CD4-positive, CD25-positive, alpha-beta regulatory T cell (primary cell): Measurements from ENCODE around the gene ADCY7. TPM values are rescaled to one million over a fixed set of nuclear protein-coding genes. Genes with fewer than 3 reads are reported as not detected.
A peak's percentile ranks its signal among the peaks of the same experiment; 100 is the strongest.

ENCODE experiments used
- ATAC-seq, 2 donors: fragments of 150-1000 bp; cut with Tn5 transposase; one replicate each; pipeline ENCODE4 v1.10.0; 2021; ENCODE audit warnings: low read depth in 2 of 2, moderate number of reproducible peaks in 2 of 2, moderate library complexity in 1 of 2
- DNase-seq, 3 donors: peaks; one replicate each; pipeline versions ENCODE4 v3.0.0 to v3.0.0-alpha.2; 2012 to 2022; ENCODE audit warnings: mixed read lengths in 1 of 3
- H3K27ac ChIP-seq: one replicate; pipeline ENCODE4 v1.7.0; 2013; ENCODE audit warnings: mild to moderate bottlenecking, low read length; ENCODE audit not compliant: insufficient read depth, poor library complexity, severe bottlenecking
- H3K27me3 ChIP-seq: one replicate; pipeline ENCODE4 v1.7.0; 2013; ENCODE audit warnings: low read length; ENCODE audit not compliant: control insufficient read depth, insufficient read depth
- H3K36me3 ChIP-seq: one replicate; pipeline ENCODE4 v1.7.0; 2013; ENCODE audit warnings: mild to moderate bottlenecking, low read length, moderate library complexity; ENCODE audit not compliant: control insufficient read depth, insufficient read depth
- H3K4me1 ChIP-seq: 2 replicates; pipeline ENCODE4 v1.7.0; 2013; ENCODE audit warnings: mild to moderate bottlenecking, low read length; ENCODE audit not compliant: insufficient read depth, control insufficient read depth, poor library complexity, severe bottlenecking
- H3K4me3 ChIP-seq: one replicate; pipeline ENCODE4 v1.7.0; 2013; ENCODE audit warnings: low read depth, mild to moderate bottlenecking, low read length, moderate library complexity
- H3K9me3 ChIP-seq, 2 experiments: 1 replicate in 1 of 2; 2 replicates in 1 of 2; pipeline ENCODE4 v1.7.0; 2013; ENCODE audit warnings: low read length in 2 of 2, mild to moderate bottlenecking in 1 of 2, moderate library complexity in 1 of 2; ENCODE audit not compliant: control insufficient read depth in 2 of 2
- H3K27ac Mint-ChIP-seq, 3 donors: one replicate each; pipeline ENCODE4 v1.8.0; 2020 to 2022; ENCODE audit warnings: mild to moderate bottlenecking in 3 of 3, mixed read lengths in 3 of 3, moderate library complexity in 2 of 3
- H3K27me3 Mint-ChIP-seq: one replicate; pipeline ENCODE4 v1.8.0; 2022; ENCODE audit warnings: mild to moderate bottlenecking, mixed read lengths
- H3K36me3 Mint-ChIP-seq: one replicate; pipeline ENCODE4 v1.8.0; 2020; ENCODE audit warnings: mixed read lengths
- H3K4me1 Mint-ChIP-seq, 4 donors: one replicate each; pipeline ENCODE4 v1.8.0; 2020 to 2022; ENCODE audit warnings: mixed read lengths in 4 of 4, mild to moderate bottlenecking in 1 of 4
- H3K4me3 Mint-ChIP-seq, 4 donors: one replicate each; pipeline ENCODE4 v1.8.0; 2020 to 2022; ENCODE audit warnings: mild to moderate bottlenecking in 4 of 4, mixed read lengths in 4 of 4, moderate library complexity in 3 of 4
- H3K9me3 Mint-ChIP-seq, 7 donors: one replicate each; pipeline ENCODE4 v1.8.0; 2020 to 2022; ENCODE audit warnings: mixed read lengths in 7 of 7, mild to moderate bottlenecking in 3 of 7, moderate library complexity in 2 of 7
- polyA plus RNA-seq, 4 donors: library from polyadenylated mRNA; unstranded; fragments of 300-500 nt; fragmentation: Illumina TruSeq; gene quantifications; one replicate each; pipeline ENCODE4 v1.2.3, GENCODE V29; 2021
- total RNA-seq: library from RNA; stranded (reverse); gene quantifications from one replicate; pipeline ENCODE4 v1.2.3, GENCODE V29; 2022

The ADCY7 gene
- total and polyA plus RNA-seq, 5 donors from 2014 or later: 33.1 to 233 (median 50.2) TPM

DNA sequence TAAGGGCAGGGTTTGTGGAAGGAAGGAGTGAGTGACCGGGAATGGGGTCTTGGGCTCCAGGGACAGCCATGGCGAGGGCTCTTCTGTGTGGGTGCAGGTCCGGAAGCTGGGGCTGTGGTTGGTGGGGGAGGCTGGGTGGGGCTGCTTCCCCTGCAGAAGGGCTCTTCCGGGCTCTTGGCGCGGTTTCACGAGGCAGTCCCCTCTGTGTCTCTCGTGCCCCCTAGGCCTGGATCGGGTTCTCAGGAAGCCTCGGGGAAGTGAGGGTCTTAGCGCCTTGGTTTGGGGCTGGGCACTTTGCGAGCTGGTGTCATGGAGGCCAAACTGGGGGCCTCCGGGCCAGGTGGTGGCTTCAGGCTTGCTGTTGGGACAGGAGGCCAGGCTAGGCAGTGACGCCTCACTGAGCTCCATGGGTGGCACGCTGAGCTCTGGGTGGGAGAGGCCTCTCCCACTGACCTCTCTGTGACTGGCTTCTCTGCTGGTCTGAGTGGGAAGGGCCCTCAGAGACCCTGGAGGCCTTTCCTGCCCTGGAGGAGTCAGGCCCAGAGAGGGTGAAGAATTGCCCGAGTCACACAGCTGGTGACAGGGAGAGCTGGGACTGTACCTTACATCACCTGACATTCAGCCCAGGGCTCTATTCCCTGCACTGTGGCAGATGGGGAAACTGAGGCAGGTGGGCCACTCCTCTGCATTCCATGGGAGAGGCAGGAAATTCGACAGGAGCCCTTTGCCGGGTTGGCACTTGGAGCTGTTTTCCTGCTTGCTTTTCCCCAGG is 8.2 kb downstream of the ADCY7 start:
- H3K4me1 ChIP-seq: peaks cover 99% of the 10 kb centered on the region
- Mint-ChIP-seq H3K9me3 (no peaks in the 10 kb centered on the region), H3K4me1 (peaks cover 15 to 99% (median 69%) of the 10 kb centered on the region in 4 donors), H3K27me3 (no peaks in the 10 kb centered on the region), H3K27ac (peak overlapping the region; percentile 98 to 99 (median 99)), H3K36me3 (peaks cover 19% of the 10 kb centered on the region), H3K4me3 (peak overlapping the region; percentile 90 to 98 (median 96))
- H3K27me3 ChIP-seq: no peaks in the 10 kb centered on the region
- DNase-seq: peak; percentile 47 to 89 (median 66)
- peak overlapping the region; percentile 88 for H3K27ac ChIP-seq
- H3K4me3 ChIP-seq: peak overlapping the region; percentile 64
- ATAC-seq: peak; percentile 77 to 80
- no peaks in the 10 kb centered on the region for H3K9me3 ChIP-seq
- no peaks in the 10 kb centered on the region for H3K36me3 ChIP-seq

DNA sequence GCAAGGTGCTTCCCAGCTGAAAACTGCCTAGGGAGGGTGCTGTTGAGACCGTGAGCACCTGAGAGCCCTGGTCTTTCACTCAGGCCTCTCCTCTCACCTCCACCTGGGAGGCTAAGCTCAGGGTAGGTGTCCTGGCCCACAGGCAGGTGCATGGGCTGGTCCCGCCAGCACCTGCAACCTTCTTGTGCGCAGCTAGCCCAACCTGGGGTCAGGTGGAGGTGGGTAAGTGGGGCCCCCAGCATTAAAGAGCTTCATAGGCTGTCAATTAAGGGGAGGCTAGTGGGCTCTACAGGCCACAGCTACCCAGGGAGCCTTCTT is 8.7 kb downstream of the ADCY7 start:
- Mint-ChIP-seq H3K36me3 (peaks cover 21% of the 10 kb centered on the region), H3K27ac (peak overlapping the region; percentile 98 to 99 (median 99)), H3K4me3 (peak overlapping the region; percentile 90 to 98 (median 96)), H3K4me1 (peaks cover 20 to 99% (median 69%) of the 10 kb centered on the region in 4 donors), H3K9me3 (no peaks in the 10 kb centered on the region), H3K27me3 (no peaks in the 10 kb centered on the region)
- ATAC-seq (no peak), DNase-seq (no peak)
- Histone ChIP-seq H3K27ac (peak overlapping the region; percentile 88), H3K4me1 (peaks cover 99% of the 10 kb centered on the region), H3K4me3 (peak overlapping the region; percentile 61), H3K36me3 (no peaks in the 10 kb centered on the region), H3K27me3 (no peaks in the 10 kb centered on the region), H3K9me3 (no peaks in the 10 kb centered on the region)

DNA sequence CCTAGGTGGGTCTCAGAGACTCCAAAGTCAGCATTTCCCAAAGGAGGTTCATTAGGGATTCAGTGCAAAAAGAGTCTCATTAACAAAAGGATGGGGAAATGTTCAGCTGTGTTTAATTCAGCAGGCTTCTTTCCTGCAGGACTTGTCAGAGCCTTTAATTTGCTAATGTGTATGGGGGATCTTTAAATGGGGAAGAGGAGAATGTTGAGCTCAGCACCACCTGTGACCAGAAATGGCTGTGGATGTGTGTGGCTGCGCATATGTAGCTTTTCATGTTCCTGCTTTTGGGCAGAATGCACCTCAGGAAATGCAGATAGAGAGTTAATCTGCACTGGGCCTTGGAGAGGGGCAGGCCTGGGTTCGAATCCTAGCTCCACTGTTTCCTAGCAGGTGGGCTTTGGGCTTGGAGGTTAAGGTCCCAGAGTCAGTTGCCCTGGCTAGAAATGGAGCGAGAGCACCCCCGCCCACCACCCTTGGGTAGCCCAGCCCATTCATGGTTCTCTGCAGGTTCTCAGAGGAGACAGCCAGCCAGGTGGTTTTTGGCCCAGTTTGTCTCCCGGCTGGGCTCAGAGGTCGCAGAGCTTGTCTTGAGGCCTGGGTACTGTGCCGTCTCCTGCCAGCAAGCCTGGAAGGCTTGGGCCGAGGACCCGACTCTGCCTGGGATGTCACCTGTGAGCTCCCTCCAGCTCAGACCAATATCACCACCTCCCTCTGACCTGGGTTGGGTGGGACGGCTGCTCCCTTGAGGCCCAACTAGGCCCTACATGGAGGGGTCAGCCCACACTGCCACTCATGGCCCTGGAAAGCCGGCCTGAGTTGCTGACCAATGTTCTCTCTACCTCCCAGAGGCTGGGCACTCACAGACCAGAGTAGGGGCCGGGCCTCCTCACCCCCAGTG is 9.3 kb downstream of the ADCY7 start:
- DNase-seq: no peak
- peak overlapping the region; percentile 61 for H3K4me3 ChIP-seq

DNA sequence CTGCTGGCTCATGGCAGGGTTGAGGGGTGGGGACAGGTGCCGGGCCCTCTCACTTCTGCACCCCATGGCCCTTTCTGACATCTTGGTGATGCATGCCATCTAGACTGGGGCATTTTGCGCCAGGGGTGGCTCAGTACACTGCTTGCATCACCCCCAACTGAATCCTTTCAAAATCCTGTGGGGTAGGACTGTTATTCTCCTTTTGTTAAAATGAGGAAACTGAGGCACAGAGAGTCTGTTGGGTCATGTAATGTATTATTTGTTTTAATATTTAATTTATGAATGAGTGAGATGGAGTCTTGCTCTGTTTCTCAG is 9.9 kb downstream of the ADCY7 start:
- H3K9me3 Mint-ChIP-seq: no peaks in the 10 kb centered on the region
- DNase-seq: no peak
- Histone ChIP-seq H3K27ac (peak overlapping the region; percentile 88), H3K36me3 (no peaks in the 10 kb centered on the region), H3K27me3 (no peaks in the 10 kb centered on the region), H3K9me3 (no peaks in the 10 kb centered on the region), H3K4me3 (no peak overlapping the region), H3K4me1 (peaks cover 99% of the 10 kb centered on the region)
- ATAC-seq: no peak
- peaks cover 26 to 99% (median 67%) of the 10 kb centered on the region in 4 donors for H3K4me1 Mint-ChIP-seq
- H3K27me3 Mint-ChIP-seq: no peaks in the 10 kb centered on the region
- H3K27ac Mint-ChIP-seq: peak overlapping the region; percentile 31 to 99 (median 98)
- peaks cover 18% of the 10 kb centered on the region for H3K36me3 Mint-ChIP-seq
- H3K4me3 Mint-ChIP-seq: peak overlapping the region; percentile 78 to 98 (median 92)

More for the DNA sequence above, 9.3 kb downstream of the ADCY7 start:
- no peaks in the 10 kb centered on the region for H3K36me3 ChIP-seq
- Mint-ChIP-seq H3K36me3 (peaks cover 22% of the 10 kb centered on the region), H3K4me3 (peak overlapping the region; percentile 90 to 98 (median 96)), H3K4me1 (peaks cover 26 to 99% (median 70%) of the 10 kb centered on the region in 4 donors), H3K9me3 (no peaks in the 10 kb centered on the region), H3K27ac (peak overlapping the region; percentile 98 to 99 (median 99)), H3K27me3 (no peaks in the 10 kb centered on the region)
- peak overlapping the region; percentile 88 for H3K27ac ChIP-seq
- H3K4me1 ChIP-seq: peaks cover 99% of the 10 kb centered on the region
- no peaks in the 10 kb centered on the region for H3K27me3 ChIP-seq
- H3K9me3 ChIP-seq: no peaks in the 10 kb centered on the region
- no peak for ATAC-seq

DNA sequence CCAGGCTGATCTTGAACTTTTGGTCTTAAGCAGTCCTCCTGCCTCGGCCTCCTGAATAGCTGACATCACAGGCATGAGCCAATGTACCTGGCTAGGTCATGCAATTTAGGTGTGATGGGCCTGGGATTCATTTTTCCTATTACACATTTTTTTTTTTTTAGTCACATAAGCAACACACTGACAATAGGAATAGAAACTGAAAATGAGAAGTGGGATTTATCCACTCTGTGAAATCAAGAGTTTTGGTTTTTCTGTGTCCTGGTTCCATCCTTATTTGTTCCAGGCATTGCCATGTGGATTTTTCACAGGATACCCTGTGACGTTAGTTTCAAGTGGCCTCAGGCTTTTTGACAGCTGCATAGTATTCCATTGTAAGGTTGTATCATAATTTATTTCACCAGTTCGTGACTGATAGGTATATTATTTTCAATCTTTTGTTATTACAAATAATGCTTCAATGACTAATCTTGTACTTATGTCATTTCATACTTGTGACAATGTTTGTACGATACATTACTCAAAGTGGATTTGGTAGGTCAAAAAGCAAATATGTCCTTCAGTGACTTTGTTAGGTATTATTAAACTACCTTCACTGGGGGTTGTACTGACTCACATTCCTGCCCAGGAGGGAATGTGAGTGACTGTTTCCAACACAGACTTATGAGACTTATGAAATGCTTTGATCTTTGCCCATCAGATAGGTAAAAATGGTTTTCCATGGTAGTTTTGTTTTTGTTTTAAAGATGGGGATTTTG is 10.6 kb downstream of the ADCY7 start:
- H3K9me3 Mint-ChIP-seq: no peaks in the 10 kb centered on the region
- Histone ChIP-seq H3K27me3 (no peaks in the 10 kb centered on the region), H3K4me1 (peaks cover 99% of the 10 kb centered on the region), H3K9me3 (no peaks in the 10 kb centered on the region), H3K27ac (peak overlapping the region; percentile 62), H3K4me3 (peak overlapping the region; percentile 20), H3K36me3 (no peaks in the 10 kb centered on the region)
- H3K4me1 Mint-ChIP-seq: peaks cover 26 to 99% (median 67%) of the 10 kb centered on the region in 4 donors
- peaks cover 18% of the 10 kb centered on the region for H3K36me3 Mint-ChIP-seq
- ATAC-seq (no peak), DNase-seq (no peak)
- no peaks in the 10 kb centered on the region for H3K27me3 Mint-ChIP-seq
- H3K27ac Mint-ChIP-seq: peak overlapping the region; percentile 66 to 92 (median 87)
- peak overlapping the region; percentile 68 to 98 (median 80) for H3K4me3 Mint-ChIP-seq

DNA sequence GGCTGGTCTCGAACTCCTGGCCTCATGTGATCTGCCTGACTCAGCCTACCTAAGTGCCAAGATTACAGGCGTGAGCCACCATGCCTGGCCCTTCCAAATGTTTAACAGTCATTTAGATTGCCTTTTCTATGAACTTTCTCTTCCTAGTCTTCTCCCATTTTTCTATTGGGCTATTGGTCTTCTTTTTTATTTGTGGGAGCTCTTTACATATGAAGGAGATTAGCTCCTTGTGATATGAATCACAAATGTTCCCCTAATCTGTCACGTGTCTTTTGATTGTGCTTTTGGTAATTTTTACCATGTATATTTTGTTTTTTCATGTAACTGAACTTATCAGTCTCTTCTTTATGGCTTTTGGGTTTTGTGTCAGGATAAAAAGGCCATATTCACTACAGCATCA is 11.9 kb downstream of the ADCY7 start:
- Histone ChIP-seq H3K27ac (peak overlapping the region; percentile 62), H3K27me3 (no peaks in the 10 kb centered on the region), H3K4me1 (peaks cover 99% of the 10 kb centered on the region), H3K36me3 (no peaks in the 10 kb centered on the region), H3K4me3 (peak overlapping the region; percentile 54), H3K9me3 (no peaks in the 10 kb centered on the region)
- Mint-ChIP-seq H3K27ac (peak overlapping the region; percentile 66 to 92 (median 87)), H3K36me3 (peaks cover 10% of the 10 kb centered on the region), H3K4me3 (peak overlapping the region; percentile 56 to 98 (median 75)), H3K9me3 (no peaks in the 10 kb centered on the region), H3K4me1 (peaks cover 26 to 99% (median 69%) of the 10 kb centered on the region in 4 donors), H3K27me3 (no peaks in the 10 kb centered on the region)
- DNase-seq: no peak
- ATAC-seq: no peak

DNA sequence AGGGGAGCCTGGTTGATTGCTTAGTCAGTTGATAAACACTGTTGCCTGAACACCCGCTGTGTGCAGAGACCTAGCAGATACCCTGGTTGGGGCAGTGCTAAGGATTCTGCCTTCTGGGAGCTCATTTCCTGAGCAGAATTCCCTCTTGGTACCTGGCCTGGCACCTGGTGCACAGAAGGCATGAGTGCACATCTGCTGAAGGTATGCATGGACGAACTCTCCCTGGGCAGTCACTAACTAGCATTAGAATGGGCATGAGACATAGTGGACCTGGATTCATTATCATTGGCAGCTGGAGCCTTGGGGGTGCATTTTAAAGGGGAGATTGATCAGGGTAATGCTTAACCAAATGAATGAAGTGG is 13.1 kb downstream of the ADCY7 start:
- H3K27ac Mint-ChIP-seq: peak overlapping the region; percentile 21 to 87 (median 66)
- peaks cover 26 to 99% (median 66%) of the 10 kb centered on the region in 4 donors for H3K4me1 Mint-ChIP-seq
- no peaks in the 10 kb centered on the region for H3K9me3 Mint-ChIP-seq
- Histone ChIP-seq H3K4me1 (peaks cover 100% of the 10 kb centered on the region), H3K36me3 (no peaks in the 10 kb centered on the region), H3K27ac (peak overlapping the region; percentile 62), H3K9me3 (no peaks in the 10 kb centered on the region), H3K4me3 (peak overlapping the region; percentile 32), H3K27me3 (no peaks in the 10 kb centered on the region)
- no peaks in the 10 kb centered on the region for H3K27me3 Mint-ChIP-seq
- ATAC-seq (no peak), DNase-seq (no peak)
- H3K4me3 Mint-ChIP-seq: peak overlapping the region; percentile 3 to 98 (median 62)
- H3K36me3 Mint-ChIP-seq: peaks cover 8% of the 10 kb centered on the region
